HEK293 (cell line): Measurements from ENCODE around the gene NPAS1.

Experiments
- CTCF ChIA-PET: fragments of 350-600 bp; formaldehyde crosslinking; extraction: SDS; loops from one replicate; lab custom pipeline; 2021; ENCODE audit warnings: antibody characterized with exemption; lab: Yijun Ruan, JAX
- POLR2A ChIA-PET: fragments of 300-600 bp; formaldehyde crosslinking; extraction: SDS; loops from one replicate; lab custom pipeline; 2020; ENCODE audit warnings: antibody characterized with exemption, inconsistent platforms; lab: Yijun Ruan, JAX
- H3K27ac ChIP-seq: fragments of 200-500 bp; sonication (Bioruptor generic); 2 replicates; pipeline ENCODE4 v1.5.1; 2014; ENCODE audit warnings: low read depth, low read length, control low read depth, inconsistent platforms; ENCODE audit errors: extremely low read depth
- H3K36me3 ChIP-seq, 2 experiments: fragments of 200-500 bp in 1 of 2; sonication (Bioruptor generic) in 1 of 2; 1 replicate in 1 of 2; 2 replicates in 1 of 2; pipeline ENCODE4 v1.5.1; 2014 to 2017; ENCODE audit warnings: inconsistent platforms in 2 of 2, low read length in 2 of 2; ENCODE audit not compliant: control insufficient read depth in 2 of 2, insufficient read depth in 1 of 2
- H3K4me1 ChIP-seq: fragments of 200-500 bp; sonication (Bioruptor generic); 2 replicates; pipeline ENCODE4 v1.5.1; 2014; ENCODE audit warnings: mild to moderate bottlenecking, low read length, inconsistent platforms; ENCODE audit not compliant: control insufficient read depth, insufficient read depth
- H3K4me3 ChIP-seq: 2 replicates; pipeline ENCODE4 v1.5.1; 2011; ENCODE audit warnings: low read depth, mild to moderate bottlenecking, control low read depth, low read length, moderate library complexity
- H3K9me3 ChIP-seq: fragments of 200-500 bp; sonication (Bioruptor generic); 2 replicates; pipeline ENCODE4 v1.5.1; 2014; ENCODE audit warnings: low read depth, low read length, inconsistent platforms; ENCODE audit not compliant: control insufficient read depth, insufficient read depth
- HOXC10 ChIP-seq: sonication (generic); formaldehyde crosslinking; IDR thresholded peaks from 2 replicates; pipeline ENCODE4 v1.8.1; 2023; ENCODE audit warnings: mild to moderate bottlenecking, missing genetic modification reagents
- SALL2 ChIP-seq: fragments of 450-650 bp; formaldehyde crosslinking; IDR thresholded peaks from 2 replicates; pipeline ENCODE4 v1.5.0; 2017; ENCODE audit warnings: missing biosample characterization, mild to moderate bottlenecking, missing genetic modification characterization, borderline replicate concordance
- SCRT2 ChIP-seq: fragments of 450-650 bp; formaldehyde crosslinking; IDR thresholded peaks from 2 replicates; pipeline ENCODE4 v1.5.1; 2016; ENCODE audit warnings: missing biosample characterization, missing genetic modification characterization
- SP7 ChIP-seq: fragments of 450-650 bp; formaldehyde crosslinking; IDR thresholded peaks from 2 replicates; pipeline ENCODE4 v1.5.1; 2016; ENCODE audit warnings: missing biosample characterization, missing genetic modification characterization
- ZFHX2 ChIP-seq: fragments of 450-650 bp; formaldehyde crosslinking; conservative IDR thresholded peaks from 2 replicates; pipeline ENCODE4 v1.5.1; 2016; ENCODE audit warnings: missing biosample characterization, missing genetic modification characterization
- ZIC2 ChIP-seq: fragments of 450-650 bp; formaldehyde crosslinking; IDR thresholded peaks from 2 replicates; pipeline ENCODE4 v1.5.1; 2016; ENCODE audit warnings: missing biosample characterization, missing genetic modification characterization
- ZNF10 ChIP-seq: fragments of 450-650 bp; formaldehyde crosslinking; IDR thresholded peaks from 2 replicates; pipeline ENCODE4 v1.5.1; 2017; ENCODE audit warnings: missing biosample characterization, missing genetic modification characterization
- ZNF112 ChIP-seq: fragments of 450-650 bp; formaldehyde crosslinking; IDR thresholded peaks from 2 replicates; pipeline ENCODE4 v1.5.0; 2017; ENCODE audit warnings: missing biosample characterization, missing genetic modification characterization
- ZNF121 ChIP-seq: fragments of 450-650 bp; formaldehyde crosslinking; IDR thresholded peaks from 2 replicates; pipeline ENCODE4 v1.5.1; 2016; ENCODE audit warnings: missing biosample characterization, missing genetic modification characterization
- ZNF155 ChIP-seq: fragments of 450-650 bp; formaldehyde crosslinking; IDR thresholded peaks from 2 replicates; pipeline ENCODE4 v1.5.1; 2016; ENCODE audit warnings: missing biosample characterization, missing genetic modification characterization
- ZNF19 ChIP-seq: fragments of 450-650 bp; formaldehyde crosslinking; IDR thresholded peaks from 2 replicates; pipeline ENCODE4; 2016; ENCODE audit warnings: missing biosample characterization, missing genetic modification characterization, low read depth
- ZNF223 ChIP-seq: fragments of 450-650 bp; formaldehyde crosslinking; IDR thresholded peaks from 2 replicates; pipeline ENCODE4 v1.5.1; 2016; ENCODE audit warnings: missing biosample characterization, missing genetic modification characterization
- ZNF274 ChIP-seq, 2 experiments: fragments of 200-500 bp in 1 of 2; fragments of 450-650 bp in 1 of 2; sonication (Bioruptor generic) in 1 of 2; formaldehyde crosslinking in 1 of 2; IDR thresholded peaks; 2 replicates each; pipeline versions ENCODE4 v1.5.1 to v1.6.1; 2014 to 2016; ENCODE audit warnings: borderline replicate concordance in 1 of 2, inconsistent platforms in 1 of 2, low read length in 1 of 2, missing biosample characterization in 1 of 2, missing genetic modification characterization in 1 of 2
- ZNF416 ChIP-seq: fragments of 450-650 bp; formaldehyde crosslinking; IDR thresholded peaks from 2 replicates; pipeline ENCODE4 v1.5.1; 2016; ENCODE audit warnings: missing biosample characterization, missing genetic modification characterization
- ZNF561 ChIP-seq: fragments of 450-650 bp; IDR thresholded peaks from 2 replicates; pipeline ENCODE4 v1.5.1; 2018; ENCODE audit warnings: missing biosample characterization, missing genetic modification characterization, borderline replicate concordance
- ZNF626 ChIP-seq: fragments of 450-650 bp; sonication (Bioruptor Pico); formaldehyde crosslinking; IDR thresholded peaks from 2 replicates; pipeline ENCODE4 v1.5.1; 2018; ENCODE audit warnings: missing biosample characterization, missing genetic modification characterization, inconsistent platforms
- ZNF654 ChIP-seq: fragments of 450-650 bp; formaldehyde crosslinking; IDR thresholded peaks from 2 replicates; pipeline ENCODE4 v1.5.1; 2016; ENCODE audit warnings: low read depth, missing biosample characterization, missing genetic modification characterization
- ZNF664 ChIP-seq: fragments of 450-650 bp; formaldehyde crosslinking; IDR thresholded peaks from 2 replicates; pipeline ENCODE4 v1.5.1; 2016; ENCODE audit warnings: missing biosample characterization, missing genetic modification characterization
- ZNF677 ChIP-seq: fragments of 450-650 bp; IDR thresholded peaks from 2 replicates; pipeline ENCODE4 v1.5.0; 2018; ENCODE audit warnings: missing biosample characterization, mild to moderate bottlenecking, missing genetic modification characterization, moderate library complexity
- ZNF747 ChIP-seq: fragments of 450-650 bp; formaldehyde crosslinking; IDR thresholded peaks from 2 replicates; pipeline ENCODE4 v1.5.1; 2016; ENCODE audit warnings: missing biosample characterization, missing genetic modification characterization
- ZNF785 ChIP-seq: fragments of 450-650 bp; formaldehyde crosslinking; IDR thresholded peaks from 2 replicates; pipeline ENCODE4 v1.5.1; 2016; ENCODE audit warnings: missing biosample characterization, missing genetic modification characterization
- TF ChIP-seq, protein P1 (sequence below): fragments of 450-650 bp; formaldehyde crosslinking; IDR thresholded peaks from 2 replicates; pipeline ENCODE4 v1.5.1; 2016; ENCODE audit warnings: missing biosample characterization, missing genetic modification characterization
- TF ChIP-seq, protein P2 (sequence below): fragments of 450-650 bp; formaldehyde crosslinking; IDR thresholded peaks from 2 replicates; pipeline ENCODE4 v1.5.1; 2016; ENCODE audit warnings: missing biosample characterization, missing genetic modification characterization

NPAS1 gene

DNA sequence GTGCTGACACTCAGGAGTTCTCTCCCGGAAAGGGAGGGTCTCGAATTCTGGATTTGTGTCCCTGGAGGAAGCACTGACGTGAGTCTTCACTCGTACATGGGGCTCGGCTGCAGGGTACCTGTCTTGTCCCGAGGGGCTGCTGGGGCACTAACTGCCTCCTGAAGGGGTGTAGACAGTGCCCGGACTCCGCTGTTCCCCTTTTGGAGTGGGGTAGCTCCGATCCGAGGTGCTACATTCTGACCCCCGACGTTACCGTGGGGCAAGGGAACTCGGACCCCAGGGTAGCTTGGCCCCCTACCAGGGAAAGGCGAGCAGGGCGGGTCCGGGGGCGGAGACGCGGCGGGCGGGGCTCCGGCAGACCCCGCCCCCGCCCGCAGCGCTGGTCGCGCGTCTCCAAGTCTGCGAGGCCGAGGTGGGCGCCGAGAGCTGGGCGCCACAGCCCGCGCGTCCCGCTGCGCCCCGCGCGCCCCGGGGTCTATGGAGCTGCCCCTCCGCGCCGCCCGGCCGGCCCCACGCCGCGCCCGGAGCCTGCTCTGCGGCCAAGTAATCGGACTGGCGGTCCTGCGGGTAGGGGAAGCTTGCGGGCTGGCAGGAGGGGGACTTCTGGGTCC, at the start of gene NPAS1 (continued):
- TF ChIP-seq, protein P1, sequence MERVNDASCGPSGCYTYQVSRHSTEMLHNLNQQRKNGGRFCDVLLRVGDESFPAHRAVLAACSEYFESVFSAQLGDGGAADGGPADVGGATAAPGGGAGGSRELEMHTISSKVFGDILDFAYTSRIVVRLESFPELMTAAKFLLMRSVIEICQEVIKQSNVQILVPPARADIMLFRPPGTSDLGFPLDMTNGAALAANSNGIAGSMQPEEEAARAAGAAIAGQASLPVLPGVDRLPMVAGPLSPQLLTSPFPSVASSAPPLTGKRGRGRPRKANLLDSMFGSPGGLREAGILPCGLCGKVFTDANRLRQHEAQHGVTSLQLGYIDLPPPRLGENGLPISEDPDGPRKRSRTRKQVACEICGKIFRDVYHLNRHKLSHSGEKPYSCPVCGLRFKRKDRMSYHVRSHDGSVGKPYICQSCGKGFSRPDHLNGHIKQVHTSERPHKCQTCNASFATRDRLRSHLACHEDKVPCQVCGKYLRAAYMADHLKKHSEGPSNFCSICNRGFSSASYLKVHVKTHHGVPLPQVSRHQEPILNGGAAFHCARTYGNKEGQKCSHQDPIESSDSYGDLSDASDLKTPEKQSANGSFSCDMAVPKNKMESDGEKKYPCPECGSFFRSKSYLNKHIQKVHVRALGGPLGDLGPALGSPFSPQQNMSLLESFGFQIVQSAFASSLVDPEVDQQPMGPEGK: peak; percentile 67
- TF ChIP-seq ZFHX2: peak; percentile 56; the same call in 1 of the 2 replicates
- no peak for TF ChIP-seq ZNF785
- peak; percentile 38; the same call in 1 of the 2 replicates for TF ChIP-seq ZIC2 (tag by site-specific recombination)
- no peak for TF ChIP-seq ZNF747 (tag by site-specific recombination)
- TF ChIP-seq SP7 (tag by site-specific recombination): 0 out of 2 replicates have a peak, but pooled peaks have one; percentile 21
- TF ChIP-seq, all 188 proteins: peak for 16

DNA sequence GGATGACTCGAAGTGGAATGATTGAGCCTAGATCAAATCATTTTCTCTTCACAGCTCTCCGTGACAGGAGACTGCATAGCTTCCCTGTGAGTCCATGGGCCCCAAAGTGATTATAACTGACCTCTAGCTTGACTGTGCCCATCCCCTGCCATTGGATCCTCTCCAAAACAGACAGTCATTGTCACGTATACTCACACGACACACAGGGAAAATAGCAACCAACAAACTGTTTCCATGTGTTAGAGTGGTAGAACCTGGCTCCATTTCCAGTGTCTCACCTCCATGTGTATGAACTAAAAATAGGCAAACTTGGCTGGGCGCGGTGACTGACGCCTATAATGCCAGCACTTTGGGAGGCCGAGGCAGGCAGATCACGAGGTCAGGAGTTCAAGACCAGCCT, 48.8 kb upstream of the NPAS1 start:
- Histone ChIP-seq H3K4me1 (peaks cover 8% of the 10 kb centered on the region; the same call in 1 of the 2 replicates), H3K27ac (no peak overlapping the region), H3K9me3 (no peaks in the 10 kb centered on the region), H3K36me3 (peaks cover 2 to 9% of the 10 kb centered on the region in 2 experiments)
- ChIA-PET POLR2A (no interaction called here), CTCF (no interaction called here)
- TF ChIP-seq ZNF112 (tag by site-specific recombination) (no peak), ZNF10 (tag by site-specific recombination) (no peak), ZNF654 (no peak), ZNF155 (tag by site-specific recombination) (no peak), HOXC10 (CRISPR knock-in tag) (no peak), ZNF561 (tag by site-specific recombination) (no peak), ZNF19 (tag by site-specific recombination) (no peak)
- TF ChIP-seq, protein P2, sequence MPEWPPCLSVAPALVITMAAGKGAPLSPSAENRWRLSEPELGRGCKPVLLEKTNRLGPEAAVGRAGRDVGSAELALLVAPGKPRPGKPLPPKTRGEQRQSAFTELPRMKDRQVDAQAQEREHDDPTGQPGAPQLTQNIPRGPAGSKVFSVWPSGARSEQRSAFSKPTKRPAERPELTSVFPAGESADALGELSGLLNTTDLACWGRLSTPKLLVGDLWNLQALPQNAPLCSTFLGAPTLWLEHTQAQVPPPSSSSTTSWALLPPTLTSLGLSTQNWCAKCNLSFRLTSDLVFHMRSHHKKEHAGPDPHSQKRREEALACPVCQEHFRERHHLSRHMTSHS (tag by site-specific recombination): no peak
- TF ChIP-seq, all 188 proteins: peak for 0
- no peak overlapping the region for H3K4me3 ChIP-seq

DNA sequence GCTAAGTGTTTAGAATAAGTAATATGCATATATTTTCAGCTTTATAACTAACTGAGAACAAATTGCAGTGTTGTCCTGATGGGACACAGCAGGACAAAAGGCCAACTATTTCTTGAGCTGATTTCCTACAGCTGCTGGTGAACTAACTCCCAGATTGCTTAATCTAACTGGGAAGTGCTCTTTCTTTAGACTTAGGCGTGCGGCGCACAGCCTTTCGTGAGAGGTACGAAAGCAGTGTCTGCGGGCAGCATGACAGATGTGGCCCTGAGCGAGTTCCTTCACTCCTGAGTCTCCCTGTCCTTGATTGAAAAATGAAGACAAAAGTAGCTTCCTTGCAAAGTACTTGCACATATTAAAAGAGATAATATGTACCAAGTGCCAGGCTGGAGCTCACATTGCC, 47.3 kb upstream of the NPAS1 start:
- peaks cover 0 to 9% of the 10 kb centered on the region in 2 experiments; a peak in 2 of 3 replicates for H3K36me3 ChIP-seq
- POLR2A ChIA-PET: no interaction called here
- CTCF ChIA-PET: interaction anchor here (1.0 to 1.1 kb wide), 2 partner anchors 12 to 19 kb away, joined by 3 to 9 read pairs; no protein-coding TSS in a partner anchor
- no peaks in the 10 kb centered on the region for H3K9me3 ChIP-seq
- peaks cover 18% of the 10 kb centered on the region for H3K4me1 ChIP-seq
- H3K27ac ChIP-seq: no peak overlapping the region
- H3K4me3 ChIP-seq: no peak overlapping the region
- TF ChIP-seq ZNF274 (IDR thresholded peaks at IDR 0.05; ENCODE audit: low read length): no peak
- TF ChIP-seq ZNF274 (tag by site-specific recombination; IDR thresholded peaks at IDR 0.05; ENCODE audit: borderline replicate concordance): no peak
- TF ChIP-seq SALL2 (tag by site-specific recombination): no peak
- no peak for TF ChIP-seq ZNF416 (tag by site-specific recombination)
- TF ChIP-seq ZNF664 (tag by site-specific recombination): no peak
- TF ChIP-seq ZNF677: no peak
- TF ChIP-seq ZNF121: no peak
- TF ChIP-seq ZNF223 (tag by site-specific recombination): no peak
- TF ChIP-seq SCRT2 (tag by site-specific recombination): no peak
- TF ChIP-seq ZNF626 (tag by site-specific recombination): no peak
- TF ChIP-seq, all 188 proteins: peak for 0
